ENCODE measurements around the gene NFATC2. TPM values are rescaled to one million over a fixed set of nuclear protein-coding genes. Genes with fewer than 3 reads are reported as not detected.

Gene NFATC2
- total and polyA plus RNA-seq, 12 donors: 0.61 to 7.7 (median 4.0) TPM

- H3K4me3 ChIP-seq: no peak overlapping the region
- no peaks in the 10 kb centered on the region for H3K9me3 ChIP-seq (replicated peaks in 1 of 3)
- TF ChIP-seq, protein P1, sequence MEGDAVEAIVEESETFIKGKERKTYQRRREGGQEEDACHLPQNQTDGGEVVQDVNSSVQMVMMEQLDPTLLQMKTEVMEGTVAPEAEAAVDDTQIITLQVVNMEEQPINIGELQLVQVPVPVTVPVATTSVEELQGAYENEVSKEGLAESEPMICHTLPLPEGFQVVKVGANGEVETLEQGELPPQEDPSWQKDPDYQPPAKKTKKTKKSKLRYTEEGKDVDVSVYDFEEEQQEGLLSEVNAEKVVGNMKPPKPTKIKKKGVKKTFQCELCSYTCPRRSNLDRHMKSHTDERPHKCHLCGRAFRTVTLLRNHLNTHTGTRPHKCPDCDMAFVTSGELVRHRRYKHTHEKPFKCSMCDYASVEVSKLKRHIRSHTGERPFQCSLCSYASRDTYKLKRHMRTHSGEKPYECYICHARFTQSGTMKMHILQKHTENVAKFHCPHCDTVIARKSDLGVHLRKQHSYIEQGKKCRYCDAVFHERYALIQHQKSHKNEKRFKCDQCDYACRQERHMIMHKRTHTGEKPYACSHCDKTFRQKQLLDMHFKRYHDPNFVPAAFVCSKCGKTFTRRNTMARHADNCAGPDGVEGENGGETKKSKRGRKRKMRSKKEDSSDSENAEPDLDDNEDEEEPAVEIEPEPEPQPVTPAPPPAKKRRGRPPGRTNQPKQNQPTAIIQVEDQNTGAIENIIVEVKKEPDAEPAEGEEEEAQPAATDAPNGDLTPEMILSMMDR (IDR thresholded peaks at IDR 0.05): no peak
- TF ChIP-seq POLR2A (IDR thresholded peaks at IDR 0.05): no peak
- H3K27me3 ChIP-seq: no peaks in the 10 kb centered on the region
- H3K27ac ChIP-seq: no peak overlapping the region
- intact Hi-C loops (cut with DNase I): no loop called here
- no peaks in the 10 kb centered on the region for H3K4me1 ChIP-seq (replicated peaks in 1 of 2)
- 87 to 96% (median 93%) methylated on average over 6 of the region's 6 CpGs for WGBS, 4 donors
- no peaks in the 10 kb centered on the region for H3K36me3 ChIP-seq (replicated peaks in 1 of 2)
- no peak for DNase-seq
Measured at GRCh38 chr20:51397137-51397536, 145.4 kb downstream of the NFATC2 start.

DNA sequence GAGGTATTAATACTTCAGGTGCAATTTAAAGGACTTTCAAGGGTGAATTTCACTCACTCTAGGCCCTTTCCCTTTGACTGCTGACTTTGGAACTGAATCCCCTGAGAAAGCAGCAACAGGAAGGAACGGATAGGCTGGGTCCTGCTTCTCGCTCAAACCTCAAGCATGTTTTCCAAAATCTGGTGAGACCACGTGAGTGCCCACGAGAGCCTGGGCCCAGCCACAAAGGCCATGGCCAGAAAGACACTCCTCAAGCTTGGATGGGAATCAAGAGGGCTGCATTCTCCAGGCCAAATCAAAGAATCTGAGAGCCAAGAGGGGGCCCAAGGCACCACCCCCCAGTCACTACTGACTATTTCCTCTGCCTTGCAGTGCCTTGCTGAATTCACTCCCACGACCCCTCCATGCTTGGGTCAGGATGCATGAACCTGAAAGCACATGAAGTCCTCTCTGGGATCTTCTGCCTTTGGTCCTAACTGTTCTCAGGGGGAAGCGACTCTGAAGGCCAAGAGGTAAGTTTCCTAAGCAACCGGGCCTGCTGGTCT is 146.1 kb downstream of the NFATC2 start:
- no peak overlapping the region for H3K27ac ChIP-seq

GRCh38 chr20:51394706-51395105 is 147.8 kb downstream of the NFATC2 start:
- no peak for TF ChIP-seq POLR2A (IDR thresholded peaks at IDR 0.05)
- TF ChIP-seq, protein P1 (IDR thresholded peaks at IDR 0.05): no peak

More for the DNA sequence above, 146.1 kb downstream of the NFATC2 start:
- Histone ChIP-seq H3K4me3 (no peak overlapping the region), H3K9me3 (replicated peaks in 1 of 3) (no peaks in the 10 kb centered on the region), H3K36me3 (replicated peaks in 1 of 2) (no peaks in the 10 kb centered on the region), H3K27me3 (no peaks in the 10 kb centered on the region), H3K4me1 (replicated peaks in 1 of 2) (no peaks in the 10 kb centered on the region)
- TF ChIP-seq, protein P1 (IDR thresholded peaks at IDR 0.05): no peak
- no peak for TF ChIP-seq POLR2A (IDR thresholded peaks at IDR 0.05)
- WGBS, 4 donors: 71 to 81% (median 74%) methylated on average over 3 to 7 of the region's 7 CpGs
- no peak for DNase-seq
- intact Hi-C loops (cut with DNase I): no loop called here

GRCh38 chr20:51393571-51393970 is 148.9 kb downstream of the NFATC2 start:
- Histone ChIP-seq H3K27me3 (no peaks in the 10 kb centered on the region), H3K4me3 (no peak overlapping the region), H3K9me3 (replicated peaks in 1 of 3) (no peaks in the 10 kb centered on the region), H3K36me3 (replicated peaks in 1 of 2) (no peaks in the 10 kb centered on the region), H3K27ac (no peak overlapping the region), H3K4me1 (replicated peaks in 1 of 2) (no peaks in the 10 kb centered on the region)
- peak in 3 of 7 donors; percentile 13 to 62 (median 40) for DNase-seq
- TF ChIP-seq POLR2A (IDR thresholded peaks at IDR 0.05): no peak
- TF ChIP-seq, protein P1 (IDR thresholded peaks at IDR 0.05): no peak
- intact Hi-C loops (cut with DNase I): no loop called here
- 47 to 64% (median 53%) methylated on average over 6 of the region's 6 CpGs for WGBS, 4 donors

More at GRCh38 chr20:51394706-51395105, 147.8 kb downstream of the NFATC2 start:
- 84 to 91% (median 90%) methylated on average over 6 of the region's 6 CpGs for WGBS, 4 donors
- H3K36me3 ChIP-seq (replicated peaks in 1 of 2): no peaks in the 10 kb centered on the region
- DNase-seq: no peak
- intact Hi-C loops (cut with DNase I): no loop called here
- no peaks in the 10 kb centered on the region for H3K9me3 ChIP-seq (replicated peaks in 1 of 3)
- no peaks in the 10 kb centered on the region for H3K4me1 ChIP-seq (replicated peaks in 1 of 2)
- no peaks in the 10 kb centered on the region for H3K27me3 ChIP-seq
- no peak overlapping the region for H3K4me3 ChIP-seq
- no peak overlapping the region for H3K27ac ChIP-seq
